ENCODE measurements around the gene ATMIN.
A peak's percentile ranks its signal among the peaks of the same experiment; 100 is the strongest.

Gene ATMIN

DNA sequence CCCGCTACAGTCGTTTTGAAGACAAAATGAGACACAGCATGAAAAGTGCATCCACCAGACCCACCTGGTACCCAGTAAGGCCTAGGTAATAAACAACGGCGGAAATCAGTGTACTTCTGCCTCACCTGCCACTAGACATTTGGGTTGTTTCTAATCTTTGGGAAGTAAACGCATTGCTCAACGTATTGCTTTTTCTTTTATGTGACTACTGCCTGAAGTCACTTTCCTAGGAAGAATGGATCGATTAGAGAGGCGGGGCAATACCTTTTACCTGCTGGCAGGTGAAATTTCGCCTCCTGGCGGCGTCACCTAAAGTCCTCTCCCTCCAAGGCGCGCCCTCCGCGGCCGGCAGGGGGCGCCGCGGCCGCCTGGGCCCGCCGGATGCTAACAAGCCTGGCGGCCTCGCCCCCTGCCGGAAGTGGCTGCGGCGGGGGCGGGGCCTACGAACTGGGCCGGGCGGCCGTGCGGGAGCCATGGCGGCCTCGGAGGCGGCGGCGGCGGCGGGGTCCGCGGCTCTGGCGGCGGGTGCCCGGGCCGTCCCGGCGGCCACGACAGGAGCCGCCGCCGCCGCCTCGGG is at the start of gene ATMIN:
TSS of gene ATMIN (plus strand) at position 445 of the 577 bp plus-strand sequence. CDS start at position 474, 29 bp downstream.
- Histone ChIP-seq H3K9ac (ENCODE audit: low read length) (peak within 1 kb of the TSS; percentile 65), H3K27ac (ENCODE audit: low read depth, low read length) (no peak within 1 kb of the TSS), H3K27me3 (ENCODE audit: control insufficient read depth, insufficient read depth, low read length) (no peaks in the 10 kb centered on the region), H3K4me1 (ENCODE audit: control insufficient read depth, insufficient read depth, low read length) (peaks cover 10% of the 10 kb centered on the region), H3K36me3 (ENCODE audit: control insufficient read depth, insufficient read depth, low read length) (no peaks in the 10 kb centered on the region), H3K4me3 (ENCODE audit: low read length) (peak within 1 kb of the TSS; percentile 78)

GRCh38 chr16:80986557-80986956 is 49.1 kb upstream of the ATMIN start:
- Histone ChIP-seq H3K4me1 (ENCODE audit: control insufficient read depth, insufficient read depth, low read length) (no peaks in the 10 kb centered on the region), H3K9ac (ENCODE audit: low read length) (no peak overlapping the region), H3K36me3 (ENCODE audit: control insufficient read depth, insufficient read depth, low read length) (peaks cover 3% of the 10 kb centered on the region), H3K27ac (ENCODE audit: low read depth, low read length) (no peak overlapping the region), H3K27me3 (ENCODE audit: control insufficient read depth, insufficient read depth, low read length) (no peaks in the 10 kb centered on the region), H3K4me3 (ENCODE audit: low read length) (no peak overlapping the region)

GRCh38 chr16:80988756-80989155 is 46.9 kb upstream of the ATMIN start:
- Histone ChIP-seq H3K27ac (ENCODE audit: low read depth, low read length) (no peak overlapping the region), H3K4me1 (ENCODE audit: control insufficient read depth, insufficient read depth, low read length) (no peaks in the 10 kb centered on the region), H3K4me3 (ENCODE audit: low read length) (no peak overlapping the region), H3K9ac (ENCODE audit: low read length) (no peak overlapping the region), H3K27me3 (ENCODE audit: control insufficient read depth, insufficient read depth, low read length) (no peaks in the 10 kb centered on the region), H3K36me3 (ENCODE audit: control insufficient read depth, insufficient read depth, low read length) (peaks cover 3% of the 10 kb centered on the region)

DNA sequence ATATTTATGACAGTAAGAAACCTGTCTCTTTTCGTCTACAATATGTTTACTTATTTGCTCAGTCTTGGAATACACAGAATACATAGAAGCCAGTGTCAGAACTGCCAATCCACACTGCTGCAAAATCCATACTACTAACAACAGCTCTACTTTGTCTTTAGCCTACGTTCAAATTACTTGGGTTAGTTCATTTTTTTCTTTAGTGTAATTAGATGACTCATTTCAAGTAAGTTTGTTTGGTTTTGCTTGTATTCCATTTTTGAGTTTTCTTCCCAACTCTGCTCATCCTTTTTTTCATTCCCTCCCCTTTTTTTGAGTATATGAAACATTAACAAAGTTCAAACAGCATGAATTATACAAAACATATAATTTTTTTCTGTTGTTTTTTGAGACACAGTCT is 45.8 kb upstream of the ATMIN start:
- Histone ChIP-seq H3K9ac (ENCODE audit: low read length) (no peak overlapping the region), H3K36me3 (ENCODE audit: control insufficient read depth, insufficient read depth, low read length) (peaks cover 3% of the 10 kb centered on the region), H3K4me3 (ENCODE audit: low read length) (no peak overlapping the region), H3K4me1 (ENCODE audit: control insufficient read depth, insufficient read depth, low read length) (no peaks in the 10 kb centered on the region), H3K27me3 (ENCODE audit: control insufficient read depth, insufficient read depth, low read length) (no peaks in the 10 kb centered on the region), H3K27ac (ENCODE audit: low read depth, low read length) (no peak overlapping the region)

- Histone ChIP-seq H3K27ac (ENCODE audit: low read depth, low read length) (no peak overlapping the region), H3K9ac (ENCODE audit: low read length) (no peak overlapping the region), H3K4me3 (ENCODE audit: low read length) (no peak overlapping the region)
These were observed 45.1 kb upstream of the ATMIN start for GRCh38 chr16:80990577-80990976.

GRCh38 chr16:80990978-80991377 is 44.7 kb upstream of the ATMIN start:
- Histone ChIP-seq H3K36me3 (ENCODE audit: control insufficient read depth, insufficient read depth, low read length) (peaks cover 3% of the 10 kb centered on the region), H3K9ac (ENCODE audit: low read length) (no peak overlapping the region), H3K4me1 (ENCODE audit: control insufficient read depth, insufficient read depth, low read length) (no peaks in the 10 kb centered on the region), H3K27ac (ENCODE audit: low read depth, low read length) (no peak overlapping the region), H3K27me3 (ENCODE audit: control insufficient read depth, insufficient read depth, low read length) (no peaks in the 10 kb centered on the region), H3K4me3 (ENCODE audit: low read length) (no peak overlapping the region)

More at GRCh38 chr16:80990577-80990976, 45.1 kb upstream of the ATMIN start:
- H3K27me3 ChIP-seq (ENCODE audit: control insufficient read depth, insufficient read depth, low read length): no peaks in the 10 kb centered on the region
- H3K4me1 ChIP-seq (ENCODE audit: control insufficient read depth, insufficient read depth, low read length): no peaks in the 10 kb centered on the region
- peaks cover 3% of the 10 kb centered on the region for H3K36me3 ChIP-seq (ENCODE audit: control insufficient read depth, insufficient read depth, low read length)

DNA sequence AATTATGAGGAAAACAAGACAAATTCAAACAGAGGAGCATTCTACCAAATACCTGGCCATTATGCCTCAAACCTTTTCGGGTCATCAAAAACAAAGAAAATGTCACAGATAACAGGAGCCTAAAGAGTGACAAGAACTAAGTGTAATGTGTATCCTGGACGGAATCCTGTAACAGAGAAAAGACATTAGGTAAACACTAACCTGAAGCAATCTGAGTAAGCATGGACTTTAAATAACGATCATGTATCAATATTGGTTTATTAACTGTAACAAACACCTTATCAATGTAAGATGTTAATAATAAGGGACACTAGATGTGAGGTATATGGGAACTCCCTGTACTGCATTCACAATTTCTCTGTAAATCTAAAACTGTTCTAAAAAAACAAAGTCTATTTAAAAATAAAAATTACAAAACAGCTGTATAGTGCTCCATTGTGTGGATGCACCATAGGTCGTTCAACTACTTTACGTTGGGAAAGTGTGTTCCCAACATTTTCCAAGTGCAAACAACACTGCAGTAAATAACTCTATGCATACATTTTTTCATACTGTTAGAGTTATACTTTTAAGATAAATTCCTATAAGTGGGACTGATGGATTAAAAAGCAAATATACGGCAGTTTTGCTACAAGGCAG is 43.7 kb upstream of the ATMIN start:
- Histone ChIP-seq H3K36me3 (ENCODE audit: control insufficient read depth, insufficient read depth, low read length) (peaks cover 3% of the 10 kb centered on the region), H3K9ac (ENCODE audit: low read length) (no peak overlapping the region), H3K27me3 (ENCODE audit: control insufficient read depth, insufficient read depth, low read length) (no peaks in the 10 kb centered on the region), H3K27ac (ENCODE audit: low read depth, low read length) (no peak overlapping the region), H3K4me3 (ENCODE audit: low read length) (no peak overlapping the region), H3K4me1 (ENCODE audit: control insufficient read depth, insufficient read depth, low read length) (no peaks in the 10 kb centered on the region)

DNA sequence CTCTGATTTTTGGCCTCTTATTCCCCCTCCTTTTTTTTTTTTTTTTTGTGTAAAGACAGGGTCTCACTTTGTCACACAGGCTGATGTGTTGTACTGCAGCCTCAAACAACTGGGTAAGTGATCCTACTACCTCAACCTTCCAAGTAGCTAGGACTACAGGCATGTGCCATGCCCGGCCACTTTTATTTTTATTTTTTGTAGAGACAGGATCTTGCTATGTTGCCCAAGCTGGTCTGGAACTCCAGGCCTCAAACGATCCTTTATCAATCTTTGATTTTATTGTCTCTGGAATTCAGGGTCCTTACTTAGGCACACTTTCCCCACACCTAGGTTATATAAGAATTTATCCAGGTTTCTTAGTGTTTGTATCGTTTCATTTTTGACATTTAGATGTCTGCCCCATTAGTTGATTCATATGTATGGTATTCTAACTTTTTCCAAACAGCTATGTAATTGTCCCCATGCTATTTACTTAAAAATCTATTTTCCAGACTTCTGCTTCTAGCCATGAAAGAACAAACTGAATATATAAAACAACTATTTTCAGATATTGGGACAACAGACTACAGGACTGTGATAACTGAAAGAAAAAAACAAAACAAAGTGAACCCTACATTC is 42.9 kb upstream of the ATMIN start:
- Histone ChIP-seq H3K4me1 (ENCODE audit: control insufficient read depth, insufficient read depth, low read length) (no peaks in the 10 kb centered on the region), H3K36me3 (ENCODE audit: control insufficient read depth, insufficient read depth, low read length) (peaks cover 3% of the 10 kb centered on the region), H3K27me3 (ENCODE audit: control insufficient read depth, insufficient read depth, low read length) (no peaks in the 10 kb centered on the region), H3K4me3 (ENCODE audit: low read length) (no peak overlapping the region), H3K9ac (ENCODE audit: low read length) (no peak overlapping the region), H3K27ac (ENCODE audit: low read depth, low read length) (no peak overlapping the region)

- H3K27ac ChIP-seq (ENCODE audit: low read depth, low read length): no peak overlapping the region
- H3K36me3 ChIP-seq (ENCODE audit: control insufficient read depth, insufficient read depth, low read length): peaks cover 3% of the 10 kb centered on the region
- no peaks in the 10 kb centered on the region for H3K27me3 ChIP-seq (ENCODE audit: control insufficient read depth, insufficient read depth, low read length)
- H3K4me1 ChIP-seq (ENCODE audit: control insufficient read depth, insufficient read depth, low read length): no peaks in the 10 kb centered on the region
- no peak overlapping the region for H3K4me3 ChIP-seq (ENCODE audit: low read length)
- no peak overlapping the region for H3K9ac ChIP-seq (ENCODE audit: low read length)
These were observed 42.3 kb upstream of the ATMIN start for GRCh38 chr16:80993307-80993706.

GRCh38 chr16:80993834-80994233 is 41.8 kb upstream of the ATMIN start:
- Histone ChIP-seq H3K9ac (ENCODE audit: low read length) (no peak overlapping the region), H3K4me1 (ENCODE audit: control insufficient read depth, insufficient read depth, low read length) (no peaks in the 10 kb centered on the region), H3K36me3 (ENCODE audit: control insufficient read depth, insufficient read depth, low read length) (peaks cover 3% of the 10 kb centered on the region), H3K27me3 (ENCODE audit: control insufficient read depth, insufficient read depth, low read length) (no peaks in the 10 kb centered on the region), H3K4me3 (ENCODE audit: low read length) (no peak overlapping the region), H3K27ac (ENCODE audit: low read depth, low read length) (no peak overlapping the region)

DNA sequence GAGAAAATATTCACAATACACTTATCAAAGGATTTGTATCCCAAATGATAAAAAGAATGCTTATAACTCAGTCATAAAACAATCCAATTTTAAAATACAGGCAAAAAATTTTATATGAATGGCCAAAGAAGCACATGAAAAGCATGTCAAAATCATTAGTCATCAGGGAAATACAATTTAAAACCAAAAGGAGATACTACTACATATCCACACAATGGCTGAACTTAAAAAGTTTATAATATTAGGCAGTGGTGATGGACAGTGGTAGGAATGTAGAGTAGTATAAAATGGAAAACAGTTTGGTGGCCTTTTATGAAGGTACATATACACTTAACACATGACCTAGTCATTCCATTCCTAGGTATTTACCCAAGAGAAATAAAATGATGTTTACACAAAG is 41.2 kb upstream of the ATMIN start:
- Histone ChIP-seq H3K4me1 (ENCODE audit: control insufficient read depth, insufficient read depth, low read length) (no peaks in the 10 kb centered on the region), H3K4me3 (ENCODE audit: low read length) (no peak overlapping the region), H3K9ac (ENCODE audit: low read length) (no peak overlapping the region), H3K27ac (ENCODE audit: low read depth, low read length) (no peak overlapping the region), H3K27me3 (ENCODE audit: control insufficient read depth, insufficient read depth, low read length) (no peaks in the 10 kb centered on the region), H3K36me3 (ENCODE audit: control insufficient read depth, insufficient read depth, low read length) (peaks cover 3% of the 10 kb centered on the region)

GRCh38 chr16:80996688-80997138 is 38.9 kb upstream of the ATMIN start:
- H3K4me3 ChIP-seq (ENCODE audit: low read length): peak overlapping the region; percentile 63
- H3K36me3 ChIP-seq (ENCODE audit: control insufficient read depth, insufficient read depth, low read length): no peaks in the 10 kb centered on the region
- H3K9ac ChIP-seq (ENCODE audit: low read length): no peak overlapping the region
- H3K4me1 ChIP-seq (ENCODE audit: control insufficient read depth, insufficient read depth, low read length): no peaks in the 10 kb centered on the region
- no peaks in the 10 kb centered on the region for H3K27me3 ChIP-seq (ENCODE audit: control insufficient read depth, insufficient read depth, low read length)
- peak overlapping the region; percentile 24 for H3K27ac ChIP-seq (ENCODE audit: low read depth, low read length)

Data from rectal smooth muscle tissue (tissue), 1 donor.